Measurements from ENCODE around the gene E2F2. TPM values are rescaled to one million over a fixed set of nuclear protein-coding genes. Genes with fewer than 3 reads are reported as not detected.

E2F2 gene
- total RNA-seq, 1 experiment from 2014 or later = 5.1 TPM

GRCh38 chr1:23546897-23547584 lies 16.0 kb upstream of the E2F2 start:
- Histone ChIP-seq H3K4ac (ENCODE audit: low read depth, low read length) (no peak overlapping the region), H3K9me3 (ENCODE audit: control insufficient read depth, low read depth, low read length) (no peaks in the 10 kb centered on the region), H3K27me3 (ENCODE audit: insufficient read depth, low read length) (no peaks in the 10 kb centered on the region), H2BK15ac (ENCODE audit: low read depth, low read length) (no peak overlapping the region), H3K4me1 (ENCODE audit: insufficient read depth, low read length) (no peaks in the 10 kb centered on the region), H2BK20ac (ENCODE audit: low read depth, low read length, poor library complexity, severe bottlenecking) (no peak overlapping the region), H4K5ac (ENCODE audit: insufficient read length, low read depth, low read length) (no peak overlapping the region), H3K79me1 (ENCODE audit: insufficient read depth, low read depth, low read length, poor library complexity, severe bottlenecking) (no peaks in the 10 kb centered on the region), H3K79me2 (ENCODE audit: insufficient read depth, low read length) (no peaks in the 10 kb centered on the region), H3K56ac (ENCODE audit: insufficient read length, low read depth, low read length) (no peak overlapping the region), H3K23ac (ENCODE audit: insufficient read length, low read depth, low read length) (no peak overlapping the region), H4K20me1 (ENCODE audit: control insufficient read depth, insufficient read depth, insufficient read length) (no peaks in the 10 kb centered on the region), H3K4me2 (ENCODE audit: insufficient read depth, insufficient read length, low read length) (no peak overlapping the region), H2BK5ac (ENCODE audit: insufficient read length, low read length) (no peak overlapping the region), H2AK5ac (ENCODE audit: insufficient read length, low read length) (no peak overlapping the region), H2BK12ac (ENCODE audit: insufficient read length, low read depth, low read length) (no peak overlapping the region), H3K14ac (ENCODE audit: insufficient read depth, low read length) (no peak overlapping the region), H4K8ac (replicated peaks; ENCODE audit: insufficient read length, low read depth, low read length) (no peak overlapping the region), H3K27ac (ENCODE audit: insufficient read length, low read depth, low read length) (no peak overlapping the region), H4K91ac (ENCODE audit: insufficient read length, low read depth, low read length) (no peak overlapping the region), H3T11ph (ENCODE audit: low read length) (no peak overlapping the region), H3K23me2 (ENCODE audit: insufficient read length, low read depth, low read length, poor library complexity, severe bottlenecking) (no peaks in the 10 kb centered on the region), H2BK120ac (ENCODE audit: low read depth, low read length, poor library complexity, severe bottlenecking) (no peak overlapping the region), H3K18ac (ENCODE audit: insufficient read length, low read depth, low read length) (no peak overlapping the region), H2AFZ (ENCODE audit: low read length) (no peak overlapping the region), H3K9ac (ENCODE audit: extremely low read depth, insufficient read length, low read length) (no peak overlapping the region)
- DNase-seq = no peak
- Mint-ChIP-seq H3K27ac (peak overlapping the region in 2 of 3 experiments; percentile 72 to 77; a peak in 2 of 7 replicates), H3K36me3 (ENCODE audit: insufficient read depth in 1 of 3, low read depth in 3 of 3) (no peaks in the 10 kb centered on the region), H3K9me3 (no peaks in the 10 kb centered on the region), H3K4me3 (no peak overlapping the region), H3K27me3 (ENCODE audit: low read depth) (peaks cover 11% of the 10 kb centered on the region), H3K4me1 (peaks cover 21 to 26% of the 10 kb centered on the region in 2 experiments)
- TF ChIP-seq, protein P1, sequence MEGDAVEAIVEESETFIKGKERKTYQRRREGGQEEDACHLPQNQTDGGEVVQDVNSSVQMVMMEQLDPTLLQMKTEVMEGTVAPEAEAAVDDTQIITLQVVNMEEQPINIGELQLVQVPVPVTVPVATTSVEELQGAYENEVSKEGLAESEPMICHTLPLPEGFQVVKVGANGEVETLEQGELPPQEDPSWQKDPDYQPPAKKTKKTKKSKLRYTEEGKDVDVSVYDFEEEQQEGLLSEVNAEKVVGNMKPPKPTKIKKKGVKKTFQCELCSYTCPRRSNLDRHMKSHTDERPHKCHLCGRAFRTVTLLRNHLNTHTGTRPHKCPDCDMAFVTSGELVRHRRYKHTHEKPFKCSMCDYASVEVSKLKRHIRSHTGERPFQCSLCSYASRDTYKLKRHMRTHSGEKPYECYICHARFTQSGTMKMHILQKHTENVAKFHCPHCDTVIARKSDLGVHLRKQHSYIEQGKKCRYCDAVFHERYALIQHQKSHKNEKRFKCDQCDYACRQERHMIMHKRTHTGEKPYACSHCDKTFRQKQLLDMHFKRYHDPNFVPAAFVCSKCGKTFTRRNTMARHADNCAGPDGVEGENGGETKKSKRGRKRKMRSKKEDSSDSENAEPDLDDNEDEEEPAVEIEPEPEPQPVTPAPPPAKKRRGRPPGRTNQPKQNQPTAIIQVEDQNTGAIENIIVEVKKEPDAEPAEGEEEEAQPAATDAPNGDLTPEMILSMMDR (conservative IDR thresholded peaks at IDR 0.05) = no peak
- WGBS (ENCODE audit: extremely low coverage, insufficient read length, low lambda C conversion rate) = no CpG with 5 or more reads among the region's 8 CpGs
